ENCODE results near the gene SEC23A. TPM values are rescaled to one million over a fixed set of nuclear protein-coding genes. Genes with fewer than 3 reads are reported as not detected.

Gene SEC23A
- total RNA-seq, 1 experiment from 2014 or later, result 108 TPM

DNA sequence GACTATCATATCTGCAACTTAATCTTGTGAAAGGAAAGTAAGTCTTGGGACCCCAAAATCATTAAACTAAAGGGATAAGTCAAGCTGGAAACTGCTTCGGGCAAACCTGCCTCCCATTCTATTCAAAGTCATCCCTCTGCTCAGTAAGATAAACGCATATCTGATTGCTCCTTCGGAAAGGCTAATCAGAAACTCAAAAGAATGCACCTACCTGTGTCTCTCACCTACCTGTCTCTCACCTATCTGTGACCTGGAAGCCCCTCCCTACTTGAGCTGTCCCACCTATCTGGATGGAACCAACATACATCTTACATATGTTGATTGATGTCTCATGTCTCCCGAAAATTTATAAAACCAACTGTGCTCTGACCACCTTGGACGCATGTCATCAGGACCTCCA, 19.9 kb downstream of the SEC23A start:
- TF ChIP-seq, protein P1, sequence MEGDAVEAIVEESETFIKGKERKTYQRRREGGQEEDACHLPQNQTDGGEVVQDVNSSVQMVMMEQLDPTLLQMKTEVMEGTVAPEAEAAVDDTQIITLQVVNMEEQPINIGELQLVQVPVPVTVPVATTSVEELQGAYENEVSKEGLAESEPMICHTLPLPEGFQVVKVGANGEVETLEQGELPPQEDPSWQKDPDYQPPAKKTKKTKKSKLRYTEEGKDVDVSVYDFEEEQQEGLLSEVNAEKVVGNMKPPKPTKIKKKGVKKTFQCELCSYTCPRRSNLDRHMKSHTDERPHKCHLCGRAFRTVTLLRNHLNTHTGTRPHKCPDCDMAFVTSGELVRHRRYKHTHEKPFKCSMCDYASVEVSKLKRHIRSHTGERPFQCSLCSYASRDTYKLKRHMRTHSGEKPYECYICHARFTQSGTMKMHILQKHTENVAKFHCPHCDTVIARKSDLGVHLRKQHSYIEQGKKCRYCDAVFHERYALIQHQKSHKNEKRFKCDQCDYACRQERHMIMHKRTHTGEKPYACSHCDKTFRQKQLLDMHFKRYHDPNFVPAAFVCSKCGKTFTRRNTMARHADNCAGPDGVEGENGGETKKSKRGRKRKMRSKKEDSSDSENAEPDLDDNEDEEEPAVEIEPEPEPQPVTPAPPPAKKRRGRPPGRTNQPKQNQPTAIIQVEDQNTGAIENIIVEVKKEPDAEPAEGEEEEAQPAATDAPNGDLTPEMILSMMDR (IDR thresholded peaks at IDR 0.05; ENCODE audit: insufficient read depth in 1 of 2, low read depth in 1 of 2, low read length in 1 of 2, severe bottlenecking in 1 of 2, unreplicated experiment in 1 of 2), result no peak
- no peaks in the 10 kb centered on the region for H3K4me1 Mint-ChIP-seq (ENCODE audit: low read depth, unreplicated experiment)
- H3K27ac Mint-ChIP-seq (ENCODE audit: unreplicated experiment), result no peak overlapping the region
- Histone ChIP-seq H3K36me3 (ENCODE audit: control insufficient read depth, insufficient read depth, low read length) (peaks cover 2% of the 10 kb centered on the region), H3K9me3 (no peaks in the 10 kb centered on the region), H3K27me3 (replicated peaks; ENCODE audit: control insufficient read depth, insufficient read depth, low read length) (no peaks in the 10 kb centered on the region), H3K4me3 (ENCODE audit: low read depth, low read length) (no peak overlapping the region), H3K4me1 (no peaks in the 10 kb centered on the region)
- no peaks in the 10 kb centered on the region for H3K9me3 Mint-ChIP-seq (ENCODE audit: unreplicated experiment)
- H3K36me3 Mint-ChIP-seq (ENCODE audit: insufficient read depth, unreplicated experiment), result peaks cover 88% of the 10 kb centered on the region
- no peaks in the 10 kb centered on the region for H3K27me3 Mint-ChIP-seq (ENCODE audit: insufficient read depth, unreplicated experiment)
- ChIA-PET CTCF (no interaction called here), POLR2A (no interaction called here)
- intact Hi-C loops (cut with micrococcal nuclease; ENCODE audit: unreplicated experiment), result no loop called here
- no peak for DNase-seq
- H3K4me3 Mint-ChIP-seq (ENCODE audit: unreplicated experiment), result no peak overlapping the region
- BruUV-seq (replicated peaks), result no TSS peak

DNA sequence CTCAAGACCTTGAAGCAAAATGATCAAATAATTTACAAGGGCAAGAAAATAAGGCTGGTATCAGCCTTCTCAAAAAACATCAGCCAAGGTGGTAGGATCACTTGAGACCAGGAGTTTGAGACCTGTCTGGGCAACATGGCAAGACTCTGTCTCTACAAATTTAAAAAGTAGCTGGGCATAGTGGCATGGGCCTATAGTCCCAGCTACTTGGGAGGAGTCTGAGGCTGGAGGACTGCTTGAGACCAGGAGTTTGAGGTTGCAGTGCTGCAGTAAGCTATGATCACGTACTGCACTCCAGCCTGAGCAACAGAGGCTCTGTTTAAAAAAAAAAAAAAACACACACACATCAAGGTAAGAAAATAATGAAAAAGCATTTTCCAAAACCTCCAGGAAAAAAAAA, 22.1 kb downstream of the SEC23A start:
- H3K4me3 Mint-ChIP-seq (ENCODE audit: unreplicated experiment), result no peak overlapping the region
- H3K36me3 ChIP-seq (ENCODE audit: control insufficient read depth, insufficient read depth, low read length), result peaks cover 2% of the 10 kb centered on the region
- BruUV-seq (replicated peaks), result no TSS peak
- peaks cover 92% of the 10 kb centered on the region for H3K36me3 Mint-ChIP-seq (ENCODE audit: insufficient read depth, unreplicated experiment)
- H3K4me1 Mint-ChIP-seq (ENCODE audit: low read depth, unreplicated experiment), result no peaks in the 10 kb centered on the region
- intact Hi-C loops (cut with micrococcal nuclease; ENCODE audit: unreplicated experiment), result no loop called here
- H3K27ac Mint-ChIP-seq (ENCODE audit: unreplicated experiment), result no peak overlapping the region
- CTCF ChIA-PET, result no interaction called here
- H3K4me3 ChIP-seq (ENCODE audit: low read depth, low read length), result no peak overlapping the region
- H3K27me3 Mint-ChIP-seq (ENCODE audit: insufficient read depth, unreplicated experiment), result no peaks in the 10 kb centered on the region
- H3K27me3 ChIP-seq (replicated peaks; ENCODE audit: control insufficient read depth, insufficient read depth, low read length), result no peaks in the 10 kb centered on the region
- no peaks in the 10 kb centered on the region for H3K4me1 ChIP-seq
- POLR2A ChIA-PET, result no interaction called here
- TF ChIP-seq, protein P1 (IDR thresholded peaks at IDR 0.05; ENCODE audit: insufficient read depth in 1 of 2, low read depth in 1 of 2, low read length in 1 of 2, severe bottlenecking in 1 of 2, unreplicated experiment in 1 of 2), result no peak
- DNase-seq, result no peak
- no peaks in the 10 kb centered on the region for H3K9me3 Mint-ChIP-seq (ENCODE audit: unreplicated experiment)
- no peaks in the 10 kb centered on the region for H3K9me3 ChIP-seq

DNA sequence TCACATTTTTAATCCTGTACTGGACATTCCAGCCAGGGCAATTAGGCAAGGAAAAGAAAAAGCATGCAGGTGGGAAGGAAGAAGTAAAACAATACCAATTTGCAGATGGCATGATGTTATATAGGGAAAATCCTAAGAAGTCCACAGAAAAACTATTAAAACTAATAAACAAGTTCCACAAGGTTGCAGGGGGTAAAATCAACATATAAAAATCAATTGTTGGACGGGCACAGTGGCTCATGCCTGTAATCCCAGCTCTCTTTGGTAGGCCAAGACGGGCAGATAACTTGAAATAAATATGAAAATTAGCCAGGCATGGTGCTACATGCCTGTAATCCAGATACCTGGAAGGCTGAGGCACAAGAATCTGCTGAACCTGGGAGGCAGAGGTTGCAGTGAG, 31.9 kb downstream of the SEC23A start:
- no peaks in the 10 kb centered on the region for H3K9me3 Mint-ChIP-seq (ENCODE audit: unreplicated experiment)
- ChIA-PET POLR2A (no interaction called here), CTCF (interaction anchor here (0.6 kb wide), 1 partner anchor 30 kb away, joined by 6 read pairs; no protein-coding TSS in a partner anchor)
- peaks cover 76% of the 10 kb centered on the region for H3K36me3 Mint-ChIP-seq (ENCODE audit: insufficient read depth, unreplicated experiment)
- no peak overlapping the region for H3K4me3 Mint-ChIP-seq (ENCODE audit: unreplicated experiment)
- intact Hi-C loops (cut with micrococcal nuclease; ENCODE audit: unreplicated experiment), result no loop called here
- H3K4me1 Mint-ChIP-seq (ENCODE audit: low read depth, unreplicated experiment), result peaks cover 14% of the 10 kb centered on the region
- Histone ChIP-seq H3K4me3 (ENCODE audit: low read depth, low read length) (no peak overlapping the region), H3K36me3 (ENCODE audit: control insufficient read depth, insufficient read depth, low read length) (no peaks in the 10 kb centered on the region), H3K4me1 (peaks cover 17% of the 10 kb centered on the region), H3K9me3 (no peaks in the 10 kb centered on the region), H3K27me3 (replicated peaks; ENCODE audit: control insufficient read depth, insufficient read depth, low read length) (no peaks in the 10 kb centered on the region)
- H3K27ac Mint-ChIP-seq (ENCODE audit: unreplicated experiment), result no peak overlapping the region
- BruUV-seq (replicated peaks), result no TSS peak
- no peaks in the 10 kb centered on the region for H3K27me3 Mint-ChIP-seq (ENCODE audit: insufficient read depth, unreplicated experiment)
- TF ChIP-seq, protein P1 (IDR thresholded peaks at IDR 0.05; ENCODE audit: insufficient read depth in 1 of 2, low read depth in 1 of 2, low read length in 1 of 2, severe bottlenecking in 1 of 2, unreplicated experiment in 1 of 2), result no peak
- DNase-seq, result no peak
